Cerebellar nuclear complex (tissue), 1 donor: ENCODE results near the gene TECPR2.
"Not testable (repeated sequence)": the region's sequence is repeated elsewhere in the genome, so short reads cannot be mapped to it uniquely, and the experiment has no call there.

Experiments
- DNase-seq, 2 experiments: peaks; one replicate each; lab custom pipeline; 2025; lab: John Stamatoyannopoulos, UW

Gene TECPR2

DNA sequence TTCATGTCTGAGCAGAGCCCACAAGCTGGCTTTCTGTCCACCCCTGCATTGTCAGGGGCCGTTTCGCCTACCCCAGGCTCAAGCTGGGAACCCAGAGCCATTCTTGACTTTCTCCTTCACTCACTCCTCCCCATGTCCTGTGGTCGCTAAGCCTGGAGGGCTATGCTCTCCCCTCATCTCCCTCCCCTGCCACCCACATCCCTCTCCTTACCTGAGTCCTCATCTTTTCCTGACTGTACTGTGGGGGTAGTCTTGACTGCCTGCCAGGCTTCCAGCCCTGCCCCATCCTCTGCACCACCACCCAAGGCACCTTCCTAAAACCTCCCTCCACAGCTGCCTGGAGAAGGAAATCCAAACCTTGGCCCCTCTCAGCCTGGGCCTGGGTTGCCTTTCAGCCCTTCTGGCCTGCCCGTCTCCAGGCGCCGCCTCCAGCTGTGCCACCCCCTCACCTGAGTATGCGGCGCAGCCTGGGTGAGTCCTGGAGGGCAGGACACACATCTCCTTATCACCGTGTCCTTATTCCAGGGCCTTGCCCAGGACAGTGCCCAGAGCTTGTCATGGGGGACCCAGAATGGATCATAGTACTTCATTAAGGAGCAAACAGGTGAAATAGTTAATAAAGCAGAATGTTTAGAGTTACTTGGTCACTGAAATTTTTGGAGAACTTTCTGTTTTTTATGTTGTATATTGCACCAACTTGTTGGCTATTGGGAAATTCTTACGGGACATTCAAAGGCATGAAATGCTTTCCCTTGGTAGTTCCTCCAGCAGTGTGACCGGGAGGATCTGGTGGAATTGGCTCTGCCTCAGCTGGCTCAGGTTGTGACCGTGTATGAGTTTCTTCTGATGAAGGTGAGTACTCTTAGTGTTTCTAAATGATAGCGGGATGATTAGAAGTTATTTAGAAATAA lies 28.7 kb upstream of the TECPR2 start:
- no peak for DNase-seq

- DNase-seq = no peak
Measured at GRCh38 chr14:102335163-102335562, 27.6 kb upstream of the TECPR2 start.

DNA sequence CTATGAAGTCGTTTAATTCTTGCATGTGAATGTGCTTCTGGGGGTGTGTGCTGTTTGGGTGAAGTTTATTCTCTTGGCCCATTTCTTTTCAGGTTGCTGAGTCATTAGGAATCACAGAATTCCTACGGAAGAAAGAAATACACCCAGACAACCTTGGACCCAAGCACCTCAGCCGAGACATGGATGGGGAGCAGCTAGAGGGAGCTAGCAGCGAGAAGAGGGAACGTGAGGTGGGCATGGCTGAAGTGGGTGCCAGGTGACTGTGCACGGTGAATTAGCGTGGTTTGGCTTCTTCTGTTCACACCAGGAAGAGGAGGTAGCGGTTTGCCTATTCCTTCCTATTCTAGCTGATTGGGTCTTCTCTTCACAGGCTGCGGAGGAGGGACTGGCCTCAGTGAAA lies 24.0 kb upstream of the TECPR2 start:
- DNase-seq = no peak

- no peak for DNase-seq
Measured at GRCh38 chr14:102341566-102341965, 21.2 kb upstream of the TECPR2 start.

GRCh38 chr14:102342238-102342637 lies 20.5 kb upstream of the TECPR2 start:
- DNase-seq = no peak

- no peak for DNase-seq
Measured at GRCh38 chr14:102344084-102344483, 18.7 kb upstream of the TECPR2 start.

DNA sequence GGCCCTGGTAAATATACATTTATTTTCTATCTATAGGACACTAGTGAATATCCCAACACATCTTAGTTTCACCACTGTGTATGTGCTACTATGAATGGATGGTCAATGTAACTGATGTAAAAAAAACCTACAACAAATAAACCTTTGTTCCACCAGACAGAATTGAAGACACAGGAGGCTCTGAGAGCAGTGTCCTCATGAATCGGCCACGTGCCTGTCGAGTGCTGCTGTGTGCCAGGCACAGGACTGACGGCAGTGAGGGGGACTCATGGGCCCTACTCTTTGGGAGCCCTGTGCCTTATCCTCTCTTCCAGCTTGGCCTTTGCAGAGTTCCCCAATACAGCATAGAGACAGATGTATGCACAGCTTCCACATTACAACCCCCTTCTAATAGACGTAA lies 18.3 kb upstream of the TECPR2 start:
- no peak for DNase-seq

GRCh38 chr14:102345232-102345631 lies 17.5 kb upstream of the TECPR2 start:
- no peak for DNase-seq

GRCh38 chr14:102346645-102347044 lies 16.1 kb upstream of the TECPR2 start:
- DNase-seq = no peak

DNA sequence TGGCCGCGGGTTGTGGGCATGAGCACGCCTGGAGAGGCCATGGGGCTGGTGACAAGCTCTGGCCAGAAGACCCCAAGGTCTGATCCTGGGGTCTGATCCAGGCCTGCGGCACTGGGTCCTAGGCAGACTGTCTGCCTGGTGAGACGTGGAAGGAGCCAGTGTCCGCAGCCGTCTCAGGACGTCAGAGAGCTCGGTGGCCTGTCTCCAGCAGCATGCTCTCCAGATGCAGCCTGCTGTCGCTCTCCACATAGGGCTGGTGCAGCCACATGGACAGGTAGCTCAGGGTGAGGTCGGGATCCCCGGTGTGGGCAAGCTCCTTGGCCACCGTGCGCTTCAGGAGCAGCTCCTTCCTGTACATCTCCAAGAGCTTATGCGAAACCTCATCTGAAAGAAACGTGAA lies 14.4 kb upstream of the TECPR2 start:
- DNase-seq = no peak

- DNase-seq = no peak
Measured at GRCh38 chr14:102351023-102351422, 11.7 kb upstream of the TECPR2 start.

DNA sequence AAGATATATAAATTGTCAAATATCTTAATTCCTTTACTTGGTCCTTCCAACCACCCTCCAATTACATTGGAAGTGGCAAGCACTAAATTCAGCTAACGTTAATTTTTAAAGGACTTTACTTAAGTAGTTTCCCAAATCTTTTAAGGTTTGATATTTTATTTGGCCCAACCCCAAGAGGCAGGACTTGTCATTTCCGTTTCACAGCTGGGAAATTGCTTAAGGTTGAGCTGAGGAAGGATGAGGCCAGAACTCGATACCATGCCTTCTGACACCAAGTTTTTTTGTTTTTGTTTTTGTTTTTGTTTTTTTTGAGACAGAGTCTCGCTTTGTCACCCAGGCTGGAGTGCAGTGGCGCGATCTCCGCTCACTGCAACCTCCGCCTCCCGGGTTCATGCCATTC lies 11.1 kb upstream of the TECPR2 start:
- DNase-seq = not testable (repeated sequence)

DNA sequence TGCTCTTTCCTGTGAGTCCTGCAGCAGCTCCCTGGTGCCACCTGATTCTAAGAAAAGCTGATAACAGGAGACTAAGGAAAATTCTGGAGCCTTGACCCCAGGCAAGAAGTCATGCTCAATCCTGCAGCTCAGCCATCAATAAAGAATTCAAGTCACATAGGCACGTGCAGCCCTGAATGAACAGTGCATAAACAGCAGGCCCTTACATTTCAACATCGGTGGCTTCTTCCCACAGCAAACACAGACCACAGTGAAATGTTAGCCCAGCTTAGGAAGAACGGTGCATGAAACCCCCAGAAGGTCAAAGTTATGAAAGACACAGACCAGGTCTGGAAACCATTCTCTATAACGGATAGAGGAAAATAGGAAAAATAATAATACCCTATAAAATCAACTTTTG lies 10.5 kb upstream of the TECPR2 start:
- no peak for DNase-seq

- DNase-seq = no peak
Measured at GRCh38 chr14:102353126-102353619, 9.6 kb upstream of the TECPR2 start.

- no peak for DNase-seq
Measured at GRCh38 chr14:102356280-102356679, 6.5 kb upstream of the TECPR2 start.

GRCh38 chr14:102359341-102359740 lies 3.4 kb upstream of the TECPR2 start:
- no peak for DNase-seq

GRCh38 chr14:102360388-102360787 lies 2.4 kb upstream of the TECPR2 start:
- DNase-seq = no peak

GRCh38 chr14:102362084-102362483 lies 657 bp upstream of the TECPR2 start:
- DNase-seq = no peak

GRCh38 chr14:102363182-102363943 lies 622 bp downstream of the TECPR2 start:
- peak in 1 of 2 experiments; percentile 6 for DNase-seq

GRCh38 chr14:102370305-102370809 lies 7.6 kb downstream of the TECPR2 start:
- DNase-seq = no peak

GRCh38 chr14:102371361-102371760 lies 8.6 kb downstream of the TECPR2 start:
- no peak for DNase-seq

DNA sequence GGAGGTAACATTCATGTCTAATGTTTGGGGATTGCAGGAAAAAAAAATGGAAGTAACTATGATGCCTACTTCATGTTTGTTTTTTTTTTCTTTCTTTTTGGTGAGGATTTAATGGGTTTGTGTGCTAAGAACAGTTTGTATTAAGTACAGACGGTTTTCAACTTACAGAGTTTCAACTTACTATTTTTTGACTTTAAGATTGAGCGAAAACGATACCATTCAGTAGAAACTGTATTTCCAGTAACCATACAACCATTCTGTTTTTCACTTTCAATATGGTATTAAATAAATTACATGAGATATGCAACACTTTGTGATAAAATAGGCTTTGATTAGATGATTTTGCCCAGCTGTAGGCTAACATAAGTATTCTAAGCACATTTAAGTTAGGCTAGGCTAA lies 10.4 kb downstream of the TECPR2 start:
- no peak for DNase-seq

DNA sequence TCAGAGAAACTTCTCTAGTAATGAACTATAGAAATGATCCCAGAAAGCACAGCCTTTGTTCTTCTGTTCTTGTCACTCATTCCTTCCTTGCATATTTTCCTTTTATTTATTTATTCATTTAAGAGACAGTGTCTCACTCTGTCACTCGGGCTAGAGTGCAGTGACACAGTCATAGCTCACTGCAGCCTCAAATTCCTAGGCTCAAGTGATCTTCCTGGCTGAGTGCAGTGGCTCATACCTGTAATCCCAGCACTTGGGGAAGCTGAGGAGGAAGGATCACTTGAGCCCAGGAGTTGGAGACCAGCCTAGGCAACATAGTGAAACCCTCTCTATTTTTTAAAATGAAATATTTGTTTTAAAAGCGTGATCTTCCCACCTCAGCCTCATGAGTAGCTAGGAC lies 11.5 kb downstream of the TECPR2 start:
- no peak for DNase-seq
